Astrocyte (in vitro differentiated cells and primary cell): ENCODE results near the gene CCNT2. TPM values are rescaled to one million over a fixed set of nuclear protein-coding genes. Genes with fewer than 3 reads are reported as not detected.

Experiments
- DNase-seq: peaks from one replicate; pipeline ENCODE4 v3.0.0-alpha.2; 2010; ENCODE audit warnings: low read depth
- FAIRE-seq: peaks from 2 replicates; lab custom pipeline; 2011; peaks lifted over from hg19 to GRCh38; lab: Jason Lieb, UNC
- H2AFZ ChIP-seq: 2 replicates; pipeline ENCODE4 v1.6.0; 2012; ENCODE audit warnings: low read depth, low read length, inconsistent platforms
- H3K27ac ChIP-seq: 2 replicates; pipeline ENCODE4 v1.5.1; 2011; ENCODE audit warnings: low read depth, low read length, inconsistent platforms
- H3K27me3 ChIP-seq: 2 replicates; pipeline ENCODE4 v1.6.0; 2011; ENCODE audit warnings: low read length, inconsistent platforms; ENCODE audit not compliant: insufficient read depth
- H3K36me3 ChIP-seq: 2 replicates; pipeline ENCODE4 v1.5.1; 2011; ENCODE audit warnings: low read length, inconsistent platforms; ENCODE audit not compliant: insufficient read depth
- H3K4me1 ChIP-seq: 2 replicates; pipeline ENCODE4 v1.5.1; 2011; ENCODE audit warnings: low read length, inconsistent platforms; ENCODE audit not compliant: insufficient read depth
- H3K4me2 ChIP-seq: 2 replicates; pipeline ENCODE4 v1.6.0; 2012; ENCODE audit warnings: low read length, inconsistent platforms
- H3K4me3 ChIP-seq: 2 replicates; pipeline ENCODE4 v1.5.1; 2011; ENCODE audit warnings: low read depth, mild to moderate bottlenecking, low read length, inconsistent platforms; ENCODE audit not compliant: insufficient read depth
- H3K79me2 ChIP-seq: 2 replicates; pipeline ENCODE4 v1.6.0; 2012; ENCODE audit warnings: mild to moderate bottlenecking, low read length, inconsistent platforms; ENCODE audit not compliant: insufficient read depth
- H3K9ac ChIP-seq: 2 replicates; pipeline ENCODE4 v1.6.0; 2012; ENCODE audit warnings: mild to moderate bottlenecking, low read length, inconsistent platforms
- H3K9me3 ChIP-seq: 2 replicates; pipeline ENCODE4 v1.5.1; 2012; ENCODE audit warnings: low read depth, mild to moderate bottlenecking, low read length, inconsistent platforms; ENCODE audit not compliant: insufficient read depth
- H4K20me1 ChIP-seq: 2 replicates; pipeline ENCODE4 v1.6.0; 2012; ENCODE audit warnings: low read length, inconsistent platforms; ENCODE audit not compliant: insufficient read depth
- H3K27ac Mint-ChIP-seq: one replicate; pipeline ENCODE4 v1.8.0; 2021; ENCODE audit warnings: mild to moderate bottlenecking, mixed read lengths; ENCODE audit not compliant: unreplicated experiment
- H3K27me3 Mint-ChIP-seq: one replicate; pipeline ENCODE4 v1.8.0; 2021; ENCODE audit warnings: low read depth, mixed read lengths; ENCODE audit not compliant: unreplicated experiment
- H3K36me3 Mint-ChIP-seq: one replicate; pipeline ENCODE4 v1.8.0; 2021; ENCODE audit warnings: low read depth, mixed read lengths; ENCODE audit not compliant: unreplicated experiment
- H3K4me1 Mint-ChIP-seq: one replicate; pipeline ENCODE4 v1.8.0; 2021; ENCODE audit warnings: low read depth, mixed read lengths; ENCODE audit not compliant: unreplicated experiment
- H3K4me3 Mint-ChIP-seq: one replicate; pipeline ENCODE4 v1.8.0; 2021; ENCODE audit warnings: mild to moderate bottlenecking, moderate library complexity, mixed read lengths; ENCODE audit not compliant: unreplicated experiment
- H3K9me3 Mint-ChIP-seq: one replicate; pipeline ENCODE4 v1.8.0; 2021; ENCODE audit warnings: mild to moderate bottlenecking, mixed read lengths; ENCODE audit not compliant: unreplicated experiment
- EZH2 ChIP-seq: IDR thresholded peaks from 2 replicates; pipeline ENCODE4 v1.6.1; 2012; ENCODE audit warnings: mild to moderate bottlenecking, low read length, inconsistent platforms; ENCODE audit not compliant: insufficient read depth
- total RNA-seq: library from RNA; stranded (reverse); gene quantifications from 2 replicates; pipeline ENCODE4 v1.2.1, GENCODE V29; 2021
- TF ChIP-seq, protein P1 (sequence below): IDR thresholded peaks from 2 replicates; pipeline ENCODE4 v1.5.1; 2011; ENCODE audit warnings: low read depth, mild to moderate bottlenecking, inconsistent platforms, low read length, moderate library complexity; ENCODE audit not compliant: insufficient read depth

The CCNT2 gene
- total RNA-seq, 1 donor from 2014 or later: 33.2 TPM

DNA sequence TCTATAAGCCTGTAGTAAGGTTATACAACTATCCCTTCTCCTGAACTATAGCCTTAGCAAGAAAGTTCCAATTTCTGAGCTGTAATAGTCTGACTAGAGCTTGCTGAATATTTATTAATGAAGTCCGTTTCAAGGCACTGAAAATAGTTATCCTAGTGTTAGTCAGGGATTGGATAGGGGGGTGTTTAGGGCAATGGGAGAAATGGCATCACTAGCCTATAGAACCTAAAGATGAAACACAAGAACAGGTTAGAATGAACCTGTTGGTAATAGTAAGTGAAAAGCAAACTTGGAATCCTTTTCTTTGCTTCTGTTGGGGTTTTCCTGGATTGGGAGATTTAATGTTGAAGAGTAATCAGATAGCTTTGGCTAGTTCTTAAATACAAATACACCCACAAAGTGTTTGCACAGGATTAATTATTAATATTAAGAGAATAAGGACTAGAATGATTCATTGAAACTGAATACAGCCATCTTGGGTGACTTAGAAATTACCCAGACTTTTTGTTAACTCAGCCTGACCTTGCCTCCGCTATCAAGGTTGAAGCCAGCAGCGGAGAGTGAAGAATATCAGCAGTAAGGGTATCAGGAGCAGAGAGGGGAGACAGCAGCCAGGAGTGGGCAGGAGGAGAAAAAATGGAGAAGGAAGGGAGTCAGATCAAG lies 14.4 kb downstream of the CCNT2 start:
- FAIRE-seq (no peak), DNase-seq (no peak)
- no peaks in the 10 kb centered on the region for H3K9me3 ChIP-seq
- H3K27ac ChIP-seq: no peak overlapping the region
- H3K36me3 ChIP-seq: no peaks in the 10 kb centered on the region
- Mint-ChIP-seq H3K27ac (peak overlapping the region; percentile 45), H3K4me1 (peaks cover 6% of the 10 kb centered on the region), H3K36me3 (peaks cover 5% of the 10 kb centered on the region), H3K27me3 (no peaks in the 10 kb centered on the region), H3K4me3 (no peak overlapping the region), H3K9me3 (no peaks in the 10 kb centered on the region)
- no peaks in the 10 kb centered on the region for H3K27me3 ChIP-seq
- H3K4me3 ChIP-seq: no peak overlapping the region
- peaks cover 98% of the 10 kb centered on the region for H3K79me2 ChIP-seq
- TF ChIP-seq EZH2: no peak
- TF ChIP-seq, protein P1, sequence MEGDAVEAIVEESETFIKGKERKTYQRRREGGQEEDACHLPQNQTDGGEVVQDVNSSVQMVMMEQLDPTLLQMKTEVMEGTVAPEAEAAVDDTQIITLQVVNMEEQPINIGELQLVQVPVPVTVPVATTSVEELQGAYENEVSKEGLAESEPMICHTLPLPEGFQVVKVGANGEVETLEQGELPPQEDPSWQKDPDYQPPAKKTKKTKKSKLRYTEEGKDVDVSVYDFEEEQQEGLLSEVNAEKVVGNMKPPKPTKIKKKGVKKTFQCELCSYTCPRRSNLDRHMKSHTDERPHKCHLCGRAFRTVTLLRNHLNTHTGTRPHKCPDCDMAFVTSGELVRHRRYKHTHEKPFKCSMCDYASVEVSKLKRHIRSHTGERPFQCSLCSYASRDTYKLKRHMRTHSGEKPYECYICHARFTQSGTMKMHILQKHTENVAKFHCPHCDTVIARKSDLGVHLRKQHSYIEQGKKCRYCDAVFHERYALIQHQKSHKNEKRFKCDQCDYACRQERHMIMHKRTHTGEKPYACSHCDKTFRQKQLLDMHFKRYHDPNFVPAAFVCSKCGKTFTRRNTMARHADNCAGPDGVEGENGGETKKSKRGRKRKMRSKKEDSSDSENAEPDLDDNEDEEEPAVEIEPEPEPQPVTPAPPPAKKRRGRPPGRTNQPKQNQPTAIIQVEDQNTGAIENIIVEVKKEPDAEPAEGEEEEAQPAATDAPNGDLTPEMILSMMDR: no peak
- H3K9ac ChIP-seq: no peak overlapping the region
- H4K20me1 ChIP-seq: peaks cover 86% of the 10 kb centered on the region
- H3K4me1 ChIP-seq: no peaks in the 10 kb centered on the region
- H2AFZ ChIP-seq: no peak overlapping the region
- no peak overlapping the region for H3K4me2 ChIP-seq

DNA sequence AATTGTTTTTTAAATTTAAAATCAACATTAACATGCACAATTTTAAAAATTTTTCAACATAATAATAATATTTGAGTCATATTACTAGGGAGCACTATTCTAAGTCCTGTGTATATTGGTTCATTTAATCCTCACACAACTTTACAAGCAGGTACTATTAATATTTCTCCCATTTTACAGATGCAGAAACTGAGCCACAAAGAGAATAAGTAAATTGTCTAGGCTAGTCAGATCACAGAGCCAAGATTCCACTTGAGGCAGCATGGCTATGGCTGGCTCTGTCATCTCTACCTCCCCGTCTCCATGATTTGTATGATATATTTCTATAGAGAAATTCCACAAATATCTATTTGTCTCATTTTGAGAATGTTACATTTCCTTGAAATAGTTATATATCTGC lies 15.1 kb downstream of the CCNT2 start:
- Mint-ChIP-seq H3K27ac (no peak overlapping the region), H3K4me1 (peaks cover 6% of the 10 kb centered on the region), H3K27me3 (no peaks in the 10 kb centered on the region), H3K36me3 (peaks cover 5% of the 10 kb centered on the region), H3K4me3 (no peak overlapping the region), H3K9me3 (no peaks in the 10 kb centered on the region)
- Histone ChIP-seq H3K9ac (no peak overlapping the region), H3K4me3 (no peak overlapping the region), H4K20me1 (peaks cover 85% of the 10 kb centered on the region), H3K27ac (no peak overlapping the region), H3K79me2 (peaks cover 97% of the 10 kb centered on the region), H3K9me3 (no peaks in the 10 kb centered on the region), H3K4me1 (no peaks in the 10 kb centered on the region), H3K36me3 (peaks cover 4% of the 10 kb centered on the region), H3K27me3 (no peaks in the 10 kb centered on the region), H3K4me2 (no peak overlapping the region), H2AFZ (no peak overlapping the region)
- DNase-seq: no peak
- FAIRE-seq: no peak
- TF ChIP-seq, protein P1: no peak
- TF ChIP-seq EZH2: no peak

DNA sequence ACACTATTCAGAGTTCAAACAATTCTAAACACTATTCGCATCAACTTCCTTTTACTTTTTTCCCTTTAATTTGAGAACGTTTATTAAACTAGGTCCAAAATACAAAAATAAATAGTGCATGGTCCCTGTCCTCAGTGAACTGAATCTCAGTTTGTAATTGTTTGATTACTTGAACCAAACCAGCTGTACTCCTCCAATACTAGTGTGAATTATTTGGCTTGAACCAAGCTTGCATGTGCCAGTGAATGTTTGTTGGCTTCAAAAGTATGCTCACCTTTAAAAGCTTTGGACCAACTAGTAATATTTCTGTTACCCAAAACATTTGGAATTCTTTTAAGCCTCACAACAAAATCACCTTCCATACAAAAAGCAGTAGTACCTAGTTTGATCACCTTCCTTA lies 15.5 kb downstream of the CCNT2 start:
- Histone ChIP-seq H3K4me1 (no peaks in the 10 kb centered on the region), H3K4me2 (no peak overlapping the region), H3K27ac (no peak overlapping the region), H3K9me3 (no peaks in the 10 kb centered on the region), H4K20me1 (peaks cover 82% of the 10 kb centered on the region), H3K4me3 (no peak overlapping the region), H3K27me3 (no peaks in the 10 kb centered on the region), H3K36me3 (peaks cover 4% of the 10 kb centered on the region), H2AFZ (no peak overlapping the region), H3K79me2 (peaks cover 97% of the 10 kb centered on the region), H3K9ac (no peak overlapping the region)
- FAIRE-seq (no peak), DNase-seq (no peak)
- H3K4me1 Mint-ChIP-seq: peaks cover 6% of the 10 kb centered on the region
- no peak for TF ChIP-seq EZH2
- TF ChIP-seq, protein P1: no peak
- no peaks in the 10 kb centered on the region for H3K9me3 Mint-ChIP-seq
- no peaks in the 10 kb centered on the region for H3K27me3 Mint-ChIP-seq
- no peak overlapping the region for H3K4me3 Mint-ChIP-seq
- peaks cover 5% of the 10 kb centered on the region for H3K36me3 Mint-ChIP-seq
- no peak overlapping the region for H3K27ac Mint-ChIP-seq
